Muscle of leg (tissue), 11 donors: ENCODE results near the gene SCN4A. TPM values are rescaled to one million over a fixed set of nuclear protein-coding genes. Genes with fewer than 3 reads are reported as not detected.
"Not testable (repeated sequence)": the region's sequence is repeated elsewhere in the genome, so short reads cannot be mapped to it uniquely, and the experiment has no call there.

Experiments used
- DNase-seq: peaks from one replicate; pipeline ENCODE4 v3.0.0; 2013
- H3K27ac ChIP-seq: one replicate; pipeline ENCODE4 v1.5.1; 2013; ENCODE audit warnings: mild to moderate bottlenecking, low read length, control low read depth
- H3K27me3 ChIP-seq: one replicate; pipeline ENCODE4 v1.6.1; 2013; ENCODE audit warnings: low read length; ENCODE audit not compliant: control insufficient read depth, insufficient read depth
- H3K36me3 ChIP-seq: one replicate; pipeline ENCODE4 v1.6.1; 2013; ENCODE audit warnings: low read length; ENCODE audit not compliant: control insufficient read depth, insufficient read depth
- H3K4me1 ChIP-seq: one replicate; pipeline ENCODE4 v1.6.1; 2013; ENCODE audit warnings: low read length; ENCODE audit not compliant: control insufficient read depth, insufficient read depth
- H3K4me3 ChIP-seq: one replicate; pipeline ENCODE4 v1.5.1; 2013; ENCODE audit warnings: low read length, control low read depth
- H3K9me3 ChIP-seq: replicated peaks from 2 replicates; pipeline ENCODE4 v1.6.1; 2013; ENCODE audit warnings: low read depth, low read length; ENCODE audit not compliant: control insufficient read depth
- WGBS: methylation state at CpG from one replicate; pipeline ENCODE4 v1.1.5; 2013; ENCODE audit warnings: missing lambda C conversion rate; ENCODE audit not compliant: insufficient coverage; 5-methylcytosine and 5-hydroxymethylcytosine counted together
- polyA plus RNA-seq, 8 donors: library from polyadenylated mRNA; unstranded; fragments of 120-200 nt; gene quantifications; one replicate each; pipeline versions ENCODE4 v1.2.1 to v1.2.3, GENCODE V29; 2013; ENCODE audit warnings: inconsistent platforms in 1 of 8, low replicate concordance in 1 of 8; ENCODE audit not compliant: insufficient read length in 8 of 8, insufficient read depth in 1 of 8
- total RNA-seq: library from RNA; stranded (reverse); fragments of 120-200 nt; gene quantifications from one replicate; pipeline ENCODE4 v1.2.4, GENCODE V29; 2013

Gene SCN4A
- total and polyA plus RNA-seq, 9 donors = 16.3 to 46.8 (median 36.7) TPM

DNA sequence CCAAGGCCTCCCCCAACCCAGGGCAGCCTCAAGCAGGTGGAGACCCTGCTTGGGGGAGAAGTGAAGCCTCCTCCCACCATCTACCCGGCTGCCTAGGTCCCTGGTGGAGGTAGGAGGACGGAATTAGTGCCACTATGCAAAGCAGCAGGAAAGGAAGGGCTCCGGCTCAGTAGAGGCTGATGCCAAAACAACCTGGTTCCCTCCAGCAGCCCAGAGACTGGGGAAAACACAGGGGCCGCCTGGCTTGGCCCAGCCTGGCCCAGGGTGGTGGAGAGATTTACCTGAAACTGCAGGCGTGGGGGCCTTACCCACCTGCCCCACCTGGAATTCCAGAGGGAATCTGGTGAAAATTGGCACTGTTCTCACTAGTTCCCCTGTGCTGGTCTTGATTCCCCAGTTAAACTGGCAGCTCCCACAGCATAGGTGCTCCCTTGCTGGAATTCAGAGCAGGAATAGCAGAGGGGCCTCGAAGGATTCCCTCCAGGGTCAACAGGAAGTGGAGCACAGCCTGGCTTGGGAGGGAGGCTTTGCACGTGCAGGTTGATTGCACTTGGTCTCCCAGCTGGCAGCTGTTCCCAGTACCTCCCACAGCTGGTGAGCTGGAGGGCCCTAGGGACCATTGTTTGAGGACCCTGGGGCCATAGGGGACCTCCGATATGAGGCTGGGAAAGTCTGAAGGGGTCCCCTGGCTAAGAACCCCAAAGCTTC is 45.1 kb downstream of the SCN4A start:
- H3K4me1 ChIP-seq = peaks cover 30% of the 10 kb centered on the region
- H3K9me3 ChIP-seq = no peaks in the 10 kb centered on the region
- H3K27ac ChIP-seq = no peak overlapping the region
- no peaks in the 10 kb centered on the region for H3K27me3 ChIP-seq
- DNase-seq = no peak
- no peak overlapping the region for H3K4me3 ChIP-seq
- 20% methylated on average over 3 of the region's 8 CpGs for WGBS
- H3K36me3 ChIP-seq = no peaks in the 10 kb centered on the region

DNA sequence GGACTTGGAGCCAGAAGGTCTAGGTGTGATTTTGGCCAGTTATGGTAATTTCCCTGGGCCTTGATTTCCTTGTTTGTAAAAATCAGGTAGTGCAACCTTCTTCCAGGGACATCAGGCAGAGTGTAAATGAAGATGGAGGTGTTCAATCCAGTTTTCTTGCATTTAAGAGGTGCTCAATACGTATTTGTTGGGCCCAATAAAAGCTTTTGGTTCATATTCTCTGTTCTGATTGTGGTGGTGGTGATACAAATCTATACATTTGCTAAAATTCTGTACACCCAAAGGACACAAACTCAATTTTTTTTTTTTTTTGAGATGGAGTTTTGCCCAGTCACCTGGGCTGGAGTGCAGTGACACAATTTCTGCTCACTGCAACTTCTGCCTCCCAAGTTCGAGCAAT is 46.6 kb downstream of the SCN4A start:
- Histone ChIP-seq H3K27me3 (no peaks in the 10 kb centered on the region), H3K4me3 (no peak overlapping the region), H3K27ac (no peak overlapping the region), H3K4me1 (peaks cover 16% of the 10 kb centered on the region), H3K36me3 (no peaks in the 10 kb centered on the region), H3K9me3 (no peaks in the 10 kb centered on the region)
- WGBS = no CpG with 5 or more reads among the region's 2 CpGs
- DNase-seq = no peak

DNA sequence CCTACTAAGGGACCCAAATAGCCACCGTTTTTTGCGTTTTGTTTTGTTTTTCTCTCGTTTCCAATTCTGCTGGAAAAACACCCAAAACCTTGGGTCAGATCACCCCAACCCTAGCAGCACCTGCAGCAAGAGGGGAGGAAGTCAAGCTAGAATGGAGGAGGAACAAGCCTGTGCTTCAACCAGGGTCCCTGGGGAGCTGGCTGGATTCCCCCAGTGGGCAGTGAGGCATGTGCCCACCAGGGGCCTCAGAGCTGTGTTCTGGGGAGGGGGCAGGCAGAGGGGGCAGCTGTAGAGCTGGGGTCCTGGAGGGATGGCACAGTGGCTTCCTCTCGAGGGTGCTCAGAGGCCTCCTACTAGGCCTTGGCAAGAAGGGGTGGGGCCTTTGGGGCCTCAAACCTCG is 47.1 kb downstream of the SCN4A start:
- no peaks in the 10 kb centered on the region for H3K36me3 ChIP-seq
- no peak for DNase-seq
- H3K9me3 ChIP-seq = no peaks in the 10 kb centered on the region
- 95% methylated on average over 4 of the region's 5 CpGs for WGBS
- H3K4me3 ChIP-seq = no peak overlapping the region
- no peaks in the 10 kb centered on the region for H3K27me3 ChIP-seq
- H3K4me1 ChIP-seq = peaks cover 11% of the 10 kb centered on the region
- H3K27ac ChIP-seq = no peak overlapping the region

DNA sequence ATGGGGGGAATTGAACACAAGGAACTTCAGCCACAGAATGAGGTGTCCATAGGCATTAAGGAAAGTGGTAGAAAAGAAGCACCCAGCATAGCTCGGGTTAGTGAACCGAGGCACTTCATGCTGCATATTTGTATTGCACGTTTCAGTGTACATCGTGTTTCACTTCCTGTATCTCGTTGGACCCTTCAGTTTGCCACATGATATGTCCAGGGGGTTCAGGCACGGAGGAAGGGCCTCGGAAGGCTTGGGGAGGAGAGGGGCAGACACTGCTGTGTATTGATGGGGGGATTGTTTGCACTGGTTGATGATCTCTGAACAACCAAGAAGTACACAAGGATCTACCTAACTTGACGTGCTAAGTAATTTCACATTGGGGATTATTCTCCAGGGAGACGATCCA is 50.3 kb downstream of the SCN4A start:
- not testable (repeated sequence) for H3K36me3 ChIP-seq, H3K4me1 ChIP-seq
- WGBS = 53% methylated on average over 3 of the region's 9 CpGs

DNA sequence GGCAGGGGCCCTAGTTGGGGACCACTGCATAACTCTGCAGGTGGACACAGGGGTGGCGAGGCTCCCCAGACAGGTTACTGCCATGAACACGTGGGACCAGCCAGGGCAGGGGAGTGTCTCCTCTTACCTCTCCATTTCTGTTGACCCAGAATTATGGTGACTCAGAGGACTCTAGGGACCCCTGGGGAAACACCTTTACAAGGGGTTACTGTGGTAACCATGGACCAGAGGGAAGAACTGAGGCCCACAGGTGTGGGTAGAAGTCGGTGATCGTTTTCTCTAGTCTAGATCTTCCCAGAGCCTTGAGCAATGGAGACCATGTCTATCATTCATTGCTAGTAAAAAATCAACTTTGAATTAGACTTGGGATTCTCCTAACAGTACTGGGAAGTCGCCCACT is 51.9 kb downstream of the SCN4A start:
- not testable (repeated sequence) for H3K27ac ChIP-seq, H3K4me3 ChIP-seq, H3K36me3 ChIP-seq, H3K4me1 ChIP-seq, DNase-seq, H3K27me3 ChIP-seq, H3K9me3 ChIP-seq
- 100% methylated on average over 1 of the region's 5 CpGs for WGBS

More for the DNA sequence above, 50.3 kb downstream of the SCN4A start:
- DNase-seq, H3K9me3 ChIP-seq, H3K27me3 ChIP-seq, H3K4me3 ChIP-seq, H3K27ac ChIP-seq: not testable (repeated sequence)

DNA sequence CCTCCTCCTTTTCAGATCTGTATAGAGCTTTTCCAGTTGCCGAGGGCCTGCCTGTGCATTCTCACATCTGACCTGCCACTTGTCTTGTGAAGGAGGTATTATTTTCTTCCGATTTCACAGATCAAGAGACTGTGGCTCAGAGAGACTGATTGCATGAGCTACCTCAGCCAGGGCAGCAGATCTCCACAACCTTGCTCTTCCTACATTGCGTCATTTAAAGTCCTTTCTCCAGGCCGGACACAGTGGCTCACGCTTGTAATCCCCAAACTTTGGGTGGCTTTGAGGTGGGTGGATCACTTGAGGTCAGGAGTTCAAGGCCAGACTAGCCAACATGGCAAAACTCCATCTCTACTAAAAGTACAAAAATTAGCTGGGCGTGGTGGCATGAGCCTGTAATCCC is 52.7 kb downstream of the SCN4A start:
- DNase-seq, H3K36me3 ChIP-seq, H3K9me3 ChIP-seq, H3K27ac ChIP-seq, H3K4me3 ChIP-seq, H3K27me3 ChIP-seq, H3K4me1 ChIP-seq: not testable (repeated sequence)
- no CpG with 5 or more reads among the region's 6 CpGs for WGBS

DNA sequence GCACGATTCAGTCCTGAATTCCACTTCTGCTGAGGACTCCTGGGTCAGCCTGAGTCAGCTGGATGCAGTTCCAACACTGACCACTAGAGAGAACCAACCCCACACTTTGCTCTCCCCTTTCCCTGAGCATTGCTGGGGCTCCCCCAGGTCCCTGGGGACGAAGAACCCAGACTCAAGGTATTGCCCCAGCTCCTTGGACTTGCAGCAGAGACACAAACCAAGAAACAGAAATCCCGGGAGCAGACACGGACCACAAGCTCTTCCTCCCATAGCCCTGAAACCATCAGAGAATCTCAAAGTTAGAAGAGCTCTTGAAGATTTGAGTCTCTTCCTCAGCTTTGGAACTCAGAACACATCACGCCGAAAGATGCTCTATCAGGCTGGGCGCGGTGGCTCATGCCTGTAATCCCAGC is 53.4 kb downstream of the SCN4A start:
- Histone ChIP-seq H3K9me3 (no peaks in the 10 kb centered on the region), H3K27me3 (peaks cover 4% of the 10 kb centered on the region), H3K4me3 (no peak overlapping the region), H3K36me3 (no peaks in the 10 kb centered on the region), H3K27ac (no peak overlapping the region), H3K4me1 (no peaks in the 10 kb centered on the region)
- DNase-seq = peak; percentile 59
- WGBS = 62% methylated on average over 7 of the region's 8 CpGs

DNA sequence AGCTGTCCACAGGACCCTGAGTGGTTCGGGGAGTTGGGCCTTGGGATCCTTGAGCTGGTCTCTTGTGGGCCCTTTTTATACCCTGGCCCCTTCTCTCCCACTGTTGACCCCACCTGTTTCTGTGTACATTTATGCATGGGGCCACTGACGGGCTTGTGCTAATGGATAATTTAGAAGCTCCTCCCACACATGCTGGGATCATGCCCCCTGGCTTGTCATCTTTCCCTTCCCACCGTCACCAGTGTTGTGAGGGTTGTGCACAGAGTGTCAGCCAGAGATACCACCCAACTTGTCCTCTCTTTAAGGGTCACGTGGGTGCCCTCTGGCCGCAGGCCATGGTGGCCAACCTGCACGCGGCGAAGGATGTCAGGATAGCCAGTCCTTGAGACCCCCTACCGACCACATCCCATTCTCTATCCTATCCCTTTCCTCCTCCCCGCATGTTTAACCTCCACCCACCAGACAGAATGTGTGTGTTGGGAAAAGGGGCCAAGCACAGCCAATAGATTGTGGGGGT is 53.9 kb downstream of the SCN4A start, which contains the start of gene GH1:
Gene GH1, minus strand, starts transcription at position 51 of the 517 bp plus-strand sequence. CDS start 63 bp downstream, outside the sequence.
- H3K27me3 ChIP-seq, DNase-seq, H3K9me3 ChIP-seq, H3K4me1 ChIP-seq, H3K27ac ChIP-seq, H3K4me3 ChIP-seq, H3K36me3 ChIP-seq: not testable (repeated sequence)
- 67% methylated on average over 1 of the region's 10 CpGs for WGBS

DNA sequence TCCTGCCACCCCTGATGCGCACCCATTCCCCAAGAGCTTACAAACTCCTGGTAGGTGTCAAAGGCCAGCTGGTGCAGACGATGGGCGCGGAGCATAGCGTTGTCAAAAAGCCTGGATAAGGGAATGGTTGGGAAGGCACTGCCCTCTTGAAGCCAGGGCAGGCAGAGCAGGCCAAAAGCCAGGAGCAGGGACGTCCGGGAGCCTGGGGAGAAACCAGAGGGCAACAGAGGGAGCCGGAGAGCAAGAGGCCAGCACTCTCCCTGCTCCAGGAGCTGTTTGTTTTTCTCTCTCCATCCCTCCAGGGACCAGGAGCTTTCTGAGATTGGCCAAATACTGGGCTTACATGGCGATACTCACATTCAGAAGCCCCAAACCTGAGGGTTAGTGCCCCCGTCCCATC is 54.4 kb downstream of the SCN4A start:
- Histone ChIP-seq H3K4me3 (no peak overlapping the region), H3K27me3 (peaks cover 4% of the 10 kb centered on the region), H3K27ac (no peak overlapping the region), H3K9me3 (no peaks in the 10 kb centered on the region), H3K4me1 (no peaks in the 10 kb centered on the region), H3K36me3 (no peaks in the 10 kb centered on the region)
- WGBS = 52% methylated on average over 7 of the region's 10 CpGs
- no peak for DNase-seq

DNA sequence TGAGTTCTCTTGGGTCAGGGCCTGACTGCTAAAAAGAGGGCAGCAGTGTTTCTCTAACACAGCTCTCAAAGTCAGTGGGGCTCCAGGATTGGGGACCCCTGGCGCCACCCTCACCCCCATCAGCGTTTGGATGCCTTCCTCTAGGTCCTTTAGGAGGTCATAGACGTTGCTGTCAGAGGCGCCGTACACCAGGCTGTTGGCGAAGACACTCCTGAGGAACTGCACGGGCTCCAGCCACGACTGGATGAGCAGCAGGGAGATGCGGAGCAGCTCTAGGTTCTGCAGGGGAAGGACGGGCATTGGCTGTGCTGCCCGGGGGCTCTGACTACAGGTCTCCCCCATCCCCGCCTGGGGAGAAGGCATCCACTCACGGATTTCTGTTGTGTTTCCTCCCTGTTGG is 55.1 kb downstream of the SCN4A start:
- DNase-seq = no peak
- Histone ChIP-seq H3K4me3 (no peak overlapping the region), H3K27me3 (peaks cover 4% of the 10 kb centered on the region), H3K36me3 (no peaks in the 10 kb centered on the region), H3K9me3 (no peaks in the 10 kb centered on the region), H3K27ac (no peak overlapping the region), H3K4me1 (no peaks in the 10 kb centered on the region)
- WGBS = 83% methylated on average over 12 of the region's 13 CpGs
